Osteocyte (in vitro differentiated cells): ENCODE measurements around the gene THUMPD1. TPM values are rescaled to one million over a fixed set of nuclear protein-coding genes. Genes with fewer than 3 reads are reported as not detected.
"Not testable (repeated sequence)": the region's sequence is repeated elsewhere in the genome, so short reads cannot be mapped to it uniquely, and the experiment has no call there.

Experiments
- DNase-seq: peaks from one replicate; pipeline ENCODE4 v3.0.0; 2021; ENCODE audit warnings: mixed read lengths; ENCODE audit not compliant: unreplicated experiment; ENCODE audit errors: extremely low spot score
- H3K27ac Mint-ChIP-seq: one replicate; pipeline ENCODE4 v1.8.0; 2021; ENCODE audit warnings: mild to moderate bottlenecking, mixed read lengths; ENCODE audit not compliant: unreplicated experiment
- H3K27me3 Mint-ChIP-seq: one replicate; pipeline ENCODE4 v1.8.0; 2021; ENCODE audit warnings: mixed read lengths; ENCODE audit not compliant: unreplicated experiment
- H3K36me3 Mint-ChIP-seq: one replicate; pipeline ENCODE4 v1.8.0; 2021; ENCODE audit warnings: mixed read lengths; ENCODE audit not compliant: unreplicated experiment
- H3K4me1 Mint-ChIP-seq: one replicate; pipeline ENCODE4 v1.8.0; 2021; ENCODE audit warnings: mixed read lengths; ENCODE audit not compliant: unreplicated experiment
- H3K4me3 Mint-ChIP-seq: one replicate; pipeline ENCODE4 v1.8.0; 2021; ENCODE audit warnings: mild to moderate bottlenecking, moderate library complexity, mixed read lengths; ENCODE audit not compliant: unreplicated experiment
- H3K9me3 Mint-ChIP-seq: one replicate; pipeline ENCODE4 v1.8.0; 2021; ENCODE audit warnings: mixed read lengths; ENCODE audit not compliant: unreplicated experiment
- total RNA-seq: library from RNA; stranded (reverse); gene quantifications from 2 replicates; pipeline ENCODE4 v1.2.1, GENCODE V29; 2021
- TF ChIP-seq, protein P1 (sequence below): fragments of 200-600 bp; sonication (generic); IDR thresholded peaks from 2 replicates; pipeline ENCODE4 v1.5.0; 2021; ENCODE audit warnings: antibody characterized with exemption, mild to moderate bottlenecking, moderate library complexity

The THUMPD1 gene
- total RNA-seq, 1 donor from 2014 or later: 36.3 TPM

DNA sequence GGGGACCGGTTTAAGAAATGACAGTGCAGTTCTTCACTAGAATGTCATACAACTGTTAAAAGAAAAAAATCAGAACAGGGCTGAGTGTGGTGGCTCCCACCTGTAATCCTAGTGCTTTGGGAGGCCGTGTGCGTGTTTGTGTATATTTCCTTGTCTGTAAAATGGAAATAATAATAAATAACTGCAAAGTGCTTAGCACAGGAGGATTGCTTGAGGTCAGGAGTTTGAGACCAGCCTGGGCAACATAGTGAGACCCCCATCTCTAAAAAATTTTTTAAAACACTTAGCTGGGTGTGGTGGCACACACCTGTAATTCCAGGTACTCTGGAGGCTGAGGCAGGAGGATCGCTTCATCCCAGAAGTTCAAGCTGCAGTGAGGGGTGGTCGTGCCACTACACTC, 24.7 kb upstream of the THUMPD1 start:
- Mint-ChIP-seq H3K9me3 (peaks cover 7% of the 10 kb centered on the region), H3K27me3 (peaks cover 35% of the 10 kb centered on the region), H3K4me1 (peaks cover 10% of the 10 kb centered on the region), H3K36me3 (no peaks in the 10 kb centered on the region), H3K4me3 (no peak overlapping the region), H3K27ac (no peak overlapping the region)
- no peak for DNase-seq
- TF ChIP-seq, protein P1, sequence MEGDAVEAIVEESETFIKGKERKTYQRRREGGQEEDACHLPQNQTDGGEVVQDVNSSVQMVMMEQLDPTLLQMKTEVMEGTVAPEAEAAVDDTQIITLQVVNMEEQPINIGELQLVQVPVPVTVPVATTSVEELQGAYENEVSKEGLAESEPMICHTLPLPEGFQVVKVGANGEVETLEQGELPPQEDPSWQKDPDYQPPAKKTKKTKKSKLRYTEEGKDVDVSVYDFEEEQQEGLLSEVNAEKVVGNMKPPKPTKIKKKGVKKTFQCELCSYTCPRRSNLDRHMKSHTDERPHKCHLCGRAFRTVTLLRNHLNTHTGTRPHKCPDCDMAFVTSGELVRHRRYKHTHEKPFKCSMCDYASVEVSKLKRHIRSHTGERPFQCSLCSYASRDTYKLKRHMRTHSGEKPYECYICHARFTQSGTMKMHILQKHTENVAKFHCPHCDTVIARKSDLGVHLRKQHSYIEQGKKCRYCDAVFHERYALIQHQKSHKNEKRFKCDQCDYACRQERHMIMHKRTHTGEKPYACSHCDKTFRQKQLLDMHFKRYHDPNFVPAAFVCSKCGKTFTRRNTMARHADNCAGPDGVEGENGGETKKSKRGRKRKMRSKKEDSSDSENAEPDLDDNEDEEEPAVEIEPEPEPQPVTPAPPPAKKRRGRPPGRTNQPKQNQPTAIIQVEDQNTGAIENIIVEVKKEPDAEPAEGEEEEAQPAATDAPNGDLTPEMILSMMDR: no peak

GRCh38 chr16:20765732-20766131, 24.1 kb upstream of the THUMPD1 start:
- peaks cover 33% of the 10 kb centered on the region for H3K27me3 Mint-ChIP-seq
- H3K36me3 Mint-ChIP-seq: no peaks in the 10 kb centered on the region
- DNase-seq: no peak
- TF ChIP-seq, protein P1: no peak
- H3K9me3 Mint-ChIP-seq: peaks cover 7% of the 10 kb centered on the region
- peaks cover 10% of the 10 kb centered on the region for H3K4me1 Mint-ChIP-seq
- H3K27ac Mint-ChIP-seq: no peak overlapping the region
- no peak overlapping the region for H3K4me3 Mint-ChIP-seq

- H3K27ac Mint-ChIP-seq: not testable (repeated sequence)
- H3K27me3 Mint-ChIP-seq: peaks cover 26% of the 10 kb centered on the region
These were observed 22.8 kb upstream of the THUMPD1 start for GRCh38 chr16:20764448-20764847.

DNA sequence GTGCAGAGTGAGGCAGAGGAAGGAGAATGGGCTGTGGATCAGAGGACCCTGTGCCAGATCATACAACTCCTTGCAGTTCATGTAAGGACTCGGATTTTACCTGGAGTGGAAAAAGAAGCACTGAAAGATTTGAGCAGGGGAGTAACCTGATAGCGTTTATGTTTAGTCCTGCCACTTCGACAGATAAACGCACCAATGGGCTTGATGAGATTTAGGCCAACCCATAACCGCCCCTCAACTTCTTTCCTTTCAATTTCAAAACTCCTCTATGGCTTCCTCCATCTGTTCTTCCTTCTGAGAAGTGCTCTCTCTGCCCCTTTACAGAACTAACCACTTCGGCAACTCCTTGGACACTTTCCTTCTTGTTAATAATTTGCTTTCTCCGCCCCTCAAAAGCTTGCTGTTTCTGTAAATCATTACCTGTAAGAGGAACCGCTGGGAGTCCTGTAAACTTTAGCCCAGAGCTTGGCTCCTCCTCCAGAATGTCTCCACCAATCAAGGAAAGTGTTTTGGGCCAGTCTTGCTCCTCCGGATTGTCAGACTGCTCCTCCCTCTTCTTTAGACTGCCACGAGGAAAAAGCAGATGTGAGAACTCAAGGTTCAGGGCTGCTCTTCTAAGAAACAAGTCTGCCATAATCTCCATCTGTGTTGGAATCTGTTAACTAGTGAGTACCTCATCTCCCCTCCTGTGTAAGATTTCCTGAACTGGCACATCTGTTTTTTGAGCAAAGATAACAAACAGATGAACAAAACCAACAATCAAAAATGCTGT, 22.0 kb upstream of the THUMPD1 start, which contains the start of gene ACSM3:
Gene ACSM3, plus strand, starts transcription at position 554 of the 772 bp plus-strand sequence. CDS start 6,021 bp downstream, outside the sequence.
- peaks cover 26% of the 10 kb centered on the region for H3K27me3 Mint-ChIP-seq
- peak within 1 kb of the TSS; percentile 81 for H3K27ac Mint-ChIP-seq
- peak within 1 kb of the TSS; percentile 82 for H3K4me3 Mint-ChIP-seq
- peaks cover 10% of the 10 kb centered on the region for H3K4me1 Mint-ChIP-seq
- H3K36me3 Mint-ChIP-seq: no peaks in the 10 kb centered on the region
- peaks cover 7% of the 10 kb centered on the region for H3K9me3 Mint-ChIP-seq
- DNase-seq: no peak
- TF ChIP-seq, protein P1: no peak

More at GRCh38 chr16:20764448-20764847, 22.8 kb upstream of the THUMPD1 start:
- H3K9me3 Mint-ChIP-seq, DNase-seq, H3K4me3 Mint-ChIP-seq, H3K36me3 Mint-ChIP-seq, H3K4me1 Mint-ChIP-seq: not testable (repeated sequence)

DNA sequence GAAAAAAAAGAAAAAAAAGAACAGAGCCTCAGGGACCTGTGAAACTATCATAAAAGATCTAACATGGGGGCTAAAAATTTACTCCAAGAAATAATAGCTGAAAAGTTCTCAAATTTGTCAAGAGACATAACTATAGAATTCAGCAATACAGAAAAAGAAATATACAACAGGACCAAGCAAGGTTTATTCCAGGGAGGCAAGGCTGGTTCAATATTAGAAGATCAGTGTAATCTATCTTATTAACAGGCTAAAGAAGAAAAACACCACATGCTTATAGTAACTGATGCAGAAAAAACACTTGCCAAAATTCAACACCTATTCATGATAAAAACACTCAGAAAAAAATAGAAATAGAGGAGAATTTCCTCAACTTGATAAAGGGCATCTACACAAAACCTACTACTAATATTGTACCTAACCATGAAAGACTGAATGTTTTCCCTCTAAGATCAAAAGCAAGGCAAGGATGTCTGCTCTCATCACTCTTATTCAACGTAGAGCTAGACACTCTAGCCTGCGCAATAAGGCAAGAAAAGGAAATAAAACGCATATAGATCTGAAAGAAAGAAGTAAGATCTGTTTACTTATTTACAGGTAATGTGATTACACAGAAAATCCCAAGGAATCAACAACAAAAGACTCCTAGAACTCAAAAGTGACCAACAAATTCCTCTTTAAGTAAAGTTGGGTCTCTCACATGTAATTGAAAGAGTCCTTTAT, 20.9 kb upstream of the THUMPD1 start:
- Mint-ChIP-seq H3K4me3 (no peak overlapping the region), H3K27me3 (peaks cover 26% of the 10 kb centered on the region), H3K4me1 (peaks cover 10% of the 10 kb centered on the region), H3K9me3 (peaks cover 7% of the 10 kb centered on the region), H3K36me3 (no peaks in the 10 kb centered on the region), H3K27ac (no peak overlapping the region)
- TF ChIP-seq, protein P1: no peak
- DNase-seq: no peak
